Retinal pigment epithelial cell (primary cell): ENCODE results near the gene FBXL3.
A peak's percentile ranks its signal among the peaks of the same experiment; 100 is the strongest.

Source experiments
- DNase-seq: peaks from one replicate; pipeline ENCODE4 v3.0.0-alpha.2; 2010; ENCODE audit warnings: low read depth
- H3K4me3 ChIP-seq: 2 replicates; pipeline ENCODE4 v1.5.1; 2011; ENCODE audit warnings: mild to moderate bottlenecking, low read length, control low read depth, moderate library complexity
- CTCF ChIP-seq: conservative IDR thresholded peaks from 2 replicates; pipeline ENCODE4 v1.5.1; 2011; ENCODE audit warnings: low read depth, low read length, control low read depth, inconsistent platforms

FBXL3 gene

GRCh38 chr13:77028202-77028601 lies 1.2 kb upstream of the FBXL3 start:
- TF ChIP-seq CTCF, result no peak
- no peak for DNase-seq
- no peak overlapping the region for H3K4me3 ChIP-seq

- no peak for DNase-seq
- no peak for TF ChIP-seq CTCF
Measured at GRCh38 chr13:77026255-77026860, 601 bp downstream of the FBXL3 start.

GRCh38 chr13:77022341-77022740 lies 4.6 kb downstream of the FBXL3 start:
- no peak for DNase-seq
- no peak for TF ChIP-seq CTCF
- H3K4me3 ChIP-seq, result no peak overlapping the region

More at GRCh38 chr13:77026255-77026860, 601 bp downstream of the FBXL3 start:
- peak overlapping the region; percentile 85 for H3K4me3 ChIP-seq

GRCh38 chr13:77019756-77020155 lies 7.2 kb downstream of the FBXL3 start:
- DNase-seq, result no peak
- TF ChIP-seq CTCF, result no peak
- H3K4me3 ChIP-seq, result no peak overlapping the region

- DNase-seq, result no peak
- no peak overlapping the region for H3K4me3 ChIP-seq
- no peak for TF ChIP-seq CTCF
Measured at GRCh38 chr13:77016888-77017623, 9.9 kb downstream of the FBXL3 start.

GRCh38 chr13:77016251-77016812 lies 10.6 kb downstream of the FBXL3 start:
- no peak for TF ChIP-seq CTCF
- no peak overlapping the region for H3K4me3 ChIP-seq
- DNase-seq, result no peak
